Measurements from ENCODE around the gene CDH4. TPM values are rescaled to one million over a fixed set of nuclear protein-coding genes. Genes with fewer than 3 reads are reported as not detected.

Gene CDH4
- total and polyA plus RNA-seq, 7 donors, result under 0.01 to 0.06 TPM; not detected in 5

- no peak for TF ChIP-seq POLR2AphosphoS5 (IDR thresholded peaks at IDR 0.05)
- TF ChIP-seq POLR2A (IDR thresholded peaks at IDR 0.05), result no peak
- no peak for TF ChIP-seq CTCF (IDR thresholded peaks at IDR 0.05)
- Histone ChIP-seq H3K27ac (no peak overlapping the region), H3K9me3 (no peaks in the 10 kb centered on the region), H3K36me3 (no peaks in the 10 kb centered on the region), H3K27me3 (peaks cover 0 to 11% (median 0%) of the 10 kb centered on the region in 3 donors), H3K4me3 (no peak overlapping the region), H3K4me1 (no peaks in the 10 kb centered on the region)
- intact Hi-C loops (cut with DNase I), result no loop called here
- 79 to 87% methylated on average over 8 of the region's 8 CpGs for WGBS, 2 donors
- no peak for DNase-seq
These were observed 603.2 kb downstream of the CDH4 start for GRCh38 chr20:61855286-61855685.

GRCh38 chr20:61856626-61857413, 604.8 kb downstream of the CDH4 start:
- H3K27me3 ChIP-seq, result peaks cover 0 to 3% (median 0%) of the 10 kb centered on the region in 3 donors
- H3K4me3 ChIP-seq, result no peak overlapping the region
- H3K36me3 ChIP-seq, result no peaks in the 10 kb centered on the region
- TF ChIP-seq CTCF (IDR thresholded peaks at IDR 0.05) (no peak), POLR2A (IDR thresholded peaks at IDR 0.05) (no peak), POLR2AphosphoS5 (IDR thresholded peaks at IDR 0.05) (no peak), EP300 (IDR thresholded peaks at IDR 0.05) (no peak)
- intact Hi-C loops (cut with DNase I), result no loop called here
- H3K4me1 ChIP-seq, result no peaks in the 10 kb centered on the region
- no peaks in the 10 kb centered on the region for H3K9me3 ChIP-seq
- DNase-seq, result no peak
- WGBS, 2 donors, result 81 to 89% methylated on average over 31 of the region's 31 CpGs
- no peak overlapping the region for H3K27ac ChIP-seq

- DNase-seq, result no peak
- Histone ChIP-seq H3K27ac (no peak overlapping the region), H3K36me3 (no peaks in the 10 kb centered on the region), H3K27me3 (no peaks in the 10 kb centered on the region), H3K4me1 (no peaks in the 10 kb centered on the region), H3K4me3 (no peak overlapping the region), H3K9me3 (no peaks in the 10 kb centered on the region)
- WGBS, 2 donors, result 77 to 81% methylated on average over 10 of the region's 10 CpGs
- TF ChIP-seq CTCF (IDR thresholded peaks at IDR 0.05), result no peak
- no peak for TF ChIP-seq POLR2AphosphoS5 (IDR thresholded peaks at IDR 0.05)
- no peak for TF ChIP-seq POLR2A (IDR thresholded peaks at IDR 0.05)
- no peak for TF ChIP-seq EP300 (IDR thresholded peaks at IDR 0.05)
- intact Hi-C loops (cut with DNase I), result no loop called here
These were observed 605.3 kb downstream of the CDH4 start for GRCh38 chr20:61857414-61857775.

- DNase-seq, result no peak
- H3K4me3 ChIP-seq, result no peak overlapping the region
- WGBS, 2 donors, result 79 to 95% methylated on average over 1 of the region's 1 CpG
- H3K27ac ChIP-seq, result no peak overlapping the region
- TF ChIP-seq POLR2AphosphoS5 (IDR thresholded peaks at IDR 0.05) (no peak), POLR2A (IDR thresholded peaks at IDR 0.05) (no peak), EP300 (IDR thresholded peaks at IDR 0.05) (no peak)
- H3K27me3 ChIP-seq, result no peaks in the 10 kb centered on the region
- no peaks in the 10 kb centered on the region for H3K9me3 ChIP-seq
- intact Hi-C loops (cut with DNase I), result no loop called here
- no peaks in the 10 kb centered on the region for H3K36me3 ChIP-seq
- no peaks in the 10 kb centered on the region for H3K4me1 ChIP-seq
These were observed 605.8 kb downstream of the CDH4 start for GRCh38 chr20:61857884-61858283.

GRCh38 chr20:61859767-61860166, 607.7 kb downstream of the CDH4 start:
- Histone ChIP-seq H3K27ac (no peak overlapping the region), H3K4me3 (no peak overlapping the region), H3K9me3 (no peaks in the 10 kb centered on the region), H3K27me3 (peaks cover 0 to 3% (median 0%) of the 10 kb centered on the region in 3 donors), H3K4me1 (no peaks in the 10 kb centered on the region), H3K36me3 (no peaks in the 10 kb centered on the region)
- DNase-seq, result no peak
- TF ChIP-seq CTCF (IDR thresholded peaks at IDR 0.05), result no peak
- intact Hi-C loops (cut with DNase I), result no loop called here
- WGBS, 2 donors, result 85 to 91% methylated on average over 13 of the region's 13 CpGs

All from sigmoid colon (tissue), 7 donors.